Measurements from ENCODE around the gene CTBP2.

The CTBP2 gene

DNA sequence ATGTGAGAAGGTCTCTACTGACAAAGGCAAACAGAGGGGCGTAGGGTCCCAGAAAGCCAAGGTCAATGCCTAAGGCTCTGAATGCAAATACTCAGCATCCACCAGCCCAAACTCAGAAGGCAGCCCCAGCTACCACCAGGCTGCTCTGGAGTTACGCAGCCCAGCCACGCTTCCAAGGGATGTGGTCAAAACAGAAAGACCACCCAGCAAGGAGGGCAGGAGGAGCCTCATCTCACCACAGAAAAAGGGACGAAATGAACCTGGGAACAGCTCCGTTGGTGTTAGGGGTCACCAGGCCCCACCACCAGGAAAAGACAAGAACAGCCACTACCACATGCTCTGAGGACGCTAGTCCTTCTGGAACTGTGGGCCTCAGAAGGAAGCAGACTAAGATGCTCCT, 65.1 kb downstream of the CTBP2 start:
- no peak overlapping the region for H3K27ac ChIP-seq
- TF ChIP-seq, protein P1, sequence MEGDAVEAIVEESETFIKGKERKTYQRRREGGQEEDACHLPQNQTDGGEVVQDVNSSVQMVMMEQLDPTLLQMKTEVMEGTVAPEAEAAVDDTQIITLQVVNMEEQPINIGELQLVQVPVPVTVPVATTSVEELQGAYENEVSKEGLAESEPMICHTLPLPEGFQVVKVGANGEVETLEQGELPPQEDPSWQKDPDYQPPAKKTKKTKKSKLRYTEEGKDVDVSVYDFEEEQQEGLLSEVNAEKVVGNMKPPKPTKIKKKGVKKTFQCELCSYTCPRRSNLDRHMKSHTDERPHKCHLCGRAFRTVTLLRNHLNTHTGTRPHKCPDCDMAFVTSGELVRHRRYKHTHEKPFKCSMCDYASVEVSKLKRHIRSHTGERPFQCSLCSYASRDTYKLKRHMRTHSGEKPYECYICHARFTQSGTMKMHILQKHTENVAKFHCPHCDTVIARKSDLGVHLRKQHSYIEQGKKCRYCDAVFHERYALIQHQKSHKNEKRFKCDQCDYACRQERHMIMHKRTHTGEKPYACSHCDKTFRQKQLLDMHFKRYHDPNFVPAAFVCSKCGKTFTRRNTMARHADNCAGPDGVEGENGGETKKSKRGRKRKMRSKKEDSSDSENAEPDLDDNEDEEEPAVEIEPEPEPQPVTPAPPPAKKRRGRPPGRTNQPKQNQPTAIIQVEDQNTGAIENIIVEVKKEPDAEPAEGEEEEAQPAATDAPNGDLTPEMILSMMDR (IDR thresholded peaks at IDR 0.05), result no peak
- no peak for DNase-seq (ENCODE audit: low spot score)
- H3K4me3 ChIP-seq, result no peak overlapping the region

DNA sequence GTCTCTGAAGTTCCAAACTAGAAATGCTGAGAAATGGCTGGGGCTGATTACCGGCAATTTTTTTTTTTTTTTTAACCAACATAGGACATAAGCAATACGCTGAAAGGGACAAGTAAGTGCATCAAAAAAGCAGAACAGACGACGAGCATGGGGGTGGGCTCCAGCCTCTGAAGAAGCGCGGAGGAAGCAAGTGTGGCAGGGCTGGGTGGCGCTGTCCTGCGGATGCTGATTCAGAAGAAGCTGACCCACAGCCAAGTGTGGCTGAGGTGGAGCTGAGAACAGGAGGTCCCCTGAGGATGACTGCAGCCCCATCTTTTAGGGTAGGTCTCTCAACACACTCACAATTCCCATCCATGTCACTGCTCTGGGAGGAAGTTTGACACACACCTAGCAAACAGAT, 65.6 kb downstream of the CTBP2 start:
- Histone ChIP-seq H3K27ac (no peak overlapping the region), H3K4me3 (no peak overlapping the region)
- TF ChIP-seq, protein P1 (IDR thresholded peaks at IDR 0.05), result no peak
- no peak for DNase-seq (ENCODE audit: low spot score)

DNA sequence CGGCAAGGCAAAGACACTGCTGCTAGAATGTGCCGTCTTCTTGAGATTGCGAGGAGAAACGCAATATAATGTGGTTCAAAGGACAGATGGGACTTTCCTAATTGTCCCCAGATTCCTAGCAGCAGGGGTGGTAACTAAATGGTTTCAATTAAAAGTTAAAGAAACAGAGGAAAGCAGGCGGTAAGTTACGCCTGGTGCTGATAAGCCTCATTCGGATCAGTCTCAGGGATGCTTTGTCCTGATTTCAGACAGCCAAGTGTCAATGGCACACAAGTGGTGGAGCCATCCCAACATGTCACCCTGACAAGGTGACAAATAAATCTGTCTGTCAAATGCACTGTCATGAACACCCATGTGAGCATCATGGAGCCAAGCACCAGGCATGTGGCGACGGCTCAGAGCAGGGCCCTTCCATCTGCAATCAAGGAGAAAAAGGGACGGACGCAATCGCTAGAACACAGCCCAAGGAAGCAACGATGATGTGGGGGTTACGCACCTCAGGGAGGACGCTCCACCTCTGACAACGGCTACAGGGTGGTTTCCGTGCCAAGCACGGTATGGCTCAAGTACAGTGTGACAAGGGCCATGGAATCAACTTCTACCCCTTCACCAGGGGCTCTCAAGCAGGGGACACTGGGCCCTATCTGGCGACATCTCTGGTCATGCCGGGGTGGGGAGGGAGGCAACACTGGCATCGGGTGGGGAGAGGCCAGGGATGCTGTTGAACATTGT, 66.2 kb downstream of the CTBP2 start:
- peak overlapping the region; percentile 47 for H3K4me3 ChIP-seq
- peak overlapping the region; percentile 57 to 89 for H3K27ac ChIP-seq
- DNase-seq (ENCODE audit: low spot score), result no peak
- TF ChIP-seq, protein P1 (IDR thresholded peaks at IDR 0.05), result no peak

DNA sequence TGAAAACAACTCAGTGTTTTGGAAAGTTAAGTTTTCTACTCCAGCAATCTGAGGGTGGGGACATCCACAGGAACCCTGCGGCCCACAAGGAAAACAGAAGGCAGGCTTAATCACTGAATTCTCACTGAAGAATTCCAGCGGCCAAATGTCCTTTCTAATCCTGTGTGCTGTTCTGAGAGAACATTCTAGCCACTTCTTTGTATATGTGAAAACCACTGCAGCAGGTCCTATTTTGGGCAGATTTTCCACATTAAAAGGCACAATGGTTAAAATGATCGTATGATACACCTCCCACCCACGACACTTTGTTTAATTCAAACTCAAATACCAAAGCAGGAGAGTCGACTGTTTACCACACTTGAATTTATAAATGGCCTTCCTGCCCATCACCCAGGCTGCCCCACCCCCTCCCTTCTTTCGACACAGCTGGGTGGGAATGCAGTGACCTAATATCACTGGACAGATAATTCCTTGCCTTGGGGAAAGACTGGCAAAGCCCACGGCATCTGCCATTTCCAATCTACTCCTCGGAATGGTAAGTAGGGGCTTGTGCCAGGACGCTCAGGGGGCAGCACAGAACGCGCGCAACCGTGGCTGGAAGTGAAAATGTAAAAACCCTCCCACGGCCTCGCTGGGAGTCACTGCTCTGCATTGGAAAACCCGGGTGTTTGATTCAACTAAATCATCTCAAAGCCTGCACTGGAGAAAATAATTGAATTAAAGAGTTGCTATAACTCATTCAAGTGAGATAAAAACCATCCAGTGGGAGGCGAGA, 67.0 kb downstream of the CTBP2 start:
- no peak for DNase-seq (ENCODE audit: low spot score)
- TF ChIP-seq, protein P1 (IDR thresholded peaks at IDR 0.05), result no peak
- Histone ChIP-seq H3K27ac (peak overlapping the region; percentile 57 to 89), H3K4me3 (peak overlapping the region; percentile 47)

DNA sequence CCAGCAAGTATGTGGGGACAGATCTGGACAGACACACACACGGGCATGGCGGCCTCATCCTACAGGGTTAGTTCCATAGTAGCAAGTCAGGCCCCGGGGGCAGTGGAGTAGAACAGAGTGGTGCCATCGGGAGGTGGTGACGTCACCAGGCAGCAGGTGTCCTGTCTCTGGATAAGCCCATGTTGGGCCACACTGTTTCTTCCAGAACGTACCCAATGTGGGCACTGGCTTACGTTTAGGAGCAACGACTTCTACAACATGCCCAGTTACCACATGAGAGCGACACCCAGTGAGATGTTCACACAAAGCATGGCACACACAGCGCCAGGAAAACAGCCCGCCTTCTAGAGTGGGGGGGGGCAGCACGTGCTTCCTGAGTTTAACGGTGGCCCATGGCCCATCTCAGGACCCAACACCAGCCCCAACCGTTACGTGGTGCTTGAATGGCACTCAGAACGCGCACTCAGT, 67.8 kb downstream of the CTBP2 start:
- DNase-seq (ENCODE audit: low spot score), result no peak
- H3K27ac ChIP-seq, result peak overlapping the region; percentile 57 to 89
- H3K4me3 ChIP-seq, result peak overlapping the region; percentile 47
- TF ChIP-seq, protein P1 (IDR thresholded peaks at IDR 0.05), result no peak

DNA sequence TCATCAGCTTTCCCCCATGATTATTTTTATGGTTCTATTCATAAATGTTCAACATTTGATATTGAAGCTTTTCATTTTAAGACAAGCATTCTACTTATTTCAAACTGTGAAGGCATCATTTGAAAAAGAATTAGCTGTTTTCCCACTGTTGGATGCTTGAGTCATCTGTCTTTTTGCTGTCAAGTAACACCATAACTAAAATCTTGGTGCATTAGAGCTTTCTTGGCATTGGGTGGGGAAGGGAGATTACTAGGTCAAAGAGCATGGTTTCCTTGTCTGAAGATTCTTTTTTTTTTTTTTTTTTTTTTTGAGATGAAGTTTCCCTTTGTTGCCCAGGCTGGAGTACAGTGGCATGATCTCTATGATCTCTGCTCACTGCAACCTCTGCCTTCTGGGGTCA, 68.5 kb downstream of the CTBP2 start:
- DNase-seq (ENCODE audit: low spot score), result no peak
- Histone ChIP-seq H3K4me3 (no peak overlapping the region), H3K27ac (peak overlapping the region; percentile 3 to 89)
- TF ChIP-seq, protein P1 (IDR thresholded peaks at IDR 0.05), result no peak

All from coronary artery (tissue), 2 donors.